GM23248 (cell line): ENCODE measurements around the gene SLC13A2.

ENCODE experiments used
- EZH2 ChIP-seq: fragments of 200-600 bp; sonication (generic); IDR thresholded peaks from 2 replicates; pipeline ENCODE4 v1.6.1; 2018; ENCODE audit warnings: antibody characterized with exemption, mild to moderate bottlenecking; ENCODE audit not compliant: insufficient read depth, poor library complexity, severe bottlenecking
- EZH2phosphoT487 ChIP-seq: fragments of 200-600 bp; sonication (generic); IDR thresholded peaks from 2 replicates; pipeline ENCODE4 v1.6.1; 2018; ENCODE audit warnings: antibody characterized with exemption, moderate library complexity, mild to moderate bottlenecking, low read depth; ENCODE audit not compliant: insufficient read depth

DNA sequence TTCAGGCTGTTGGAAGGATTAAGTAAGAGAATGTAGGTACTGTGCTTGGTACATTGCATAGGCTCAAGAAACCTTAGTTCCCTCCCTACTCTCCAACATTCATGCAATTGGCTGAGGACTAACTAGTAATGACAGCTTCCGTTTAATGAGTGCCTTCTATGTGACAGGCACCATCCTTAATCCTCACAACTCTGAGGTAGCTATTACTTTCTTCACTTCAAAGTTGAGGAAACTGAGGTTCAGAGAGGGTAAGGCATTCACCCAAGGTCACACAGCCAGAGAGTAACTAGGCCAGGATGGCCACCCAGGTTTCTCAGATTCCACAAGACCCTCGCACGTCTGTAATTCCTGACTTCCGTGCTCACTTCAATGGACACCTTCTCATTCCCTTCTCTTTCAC, 56.8 kb downstream of the SLC13A2 start:
- no peak for TF ChIP-seq EZH2
- TF ChIP-seq EZH2phosphoT487, result no peak
